Stimulated activated CD4-positive, alpha-beta T cell treated with anti-CD3 and anti-CD28 coated beads, Interleukin-15, amount 100 ng/mL, for 24 hours (primary cell): Measurements from ENCODE around the gene HS2ST1.

ENCODE experiments used
- DNase-seq: peaks from one replicate; pipeline ENCODE4 v3.0.0-alpha.2; 2020

The HS2ST1 gene

DNA sequence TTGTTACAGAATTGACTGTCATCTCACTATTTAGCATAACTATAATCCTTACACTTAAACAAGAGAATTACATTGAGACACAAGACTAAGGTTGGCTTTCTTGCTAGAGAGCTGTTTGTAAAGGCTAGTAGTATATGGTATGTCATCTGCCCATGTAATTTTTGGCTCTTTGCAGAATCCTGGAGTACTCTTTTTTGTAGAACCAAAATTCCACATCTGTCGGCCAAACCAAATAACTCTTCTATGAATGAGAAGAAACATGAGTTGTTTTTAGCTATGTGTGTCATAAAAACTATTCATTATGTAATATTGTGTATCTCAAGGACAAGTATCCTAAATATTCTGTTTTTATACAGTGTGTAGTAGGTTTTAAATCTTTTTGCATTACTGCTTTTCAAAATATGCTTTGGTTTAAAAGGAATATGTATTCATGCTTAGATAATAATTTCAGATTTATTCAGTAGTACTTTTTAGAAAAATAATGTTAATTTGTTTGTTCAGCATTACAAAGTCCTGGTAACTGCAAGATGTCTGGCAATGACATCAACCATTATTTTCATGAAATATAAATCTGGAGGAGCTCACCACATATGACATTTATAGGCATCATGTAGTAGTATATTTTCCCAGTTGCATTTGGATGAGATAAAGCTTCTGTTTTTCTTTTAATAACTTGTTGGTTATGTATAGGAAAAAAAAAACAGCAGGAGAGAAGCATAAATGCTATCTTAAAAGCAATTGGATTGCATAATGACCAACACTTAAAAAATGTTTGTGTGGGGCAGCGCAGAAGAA lies 159.8 kb downstream of the HS2ST1 start:
- DNase-seq = no peak

DNA sequence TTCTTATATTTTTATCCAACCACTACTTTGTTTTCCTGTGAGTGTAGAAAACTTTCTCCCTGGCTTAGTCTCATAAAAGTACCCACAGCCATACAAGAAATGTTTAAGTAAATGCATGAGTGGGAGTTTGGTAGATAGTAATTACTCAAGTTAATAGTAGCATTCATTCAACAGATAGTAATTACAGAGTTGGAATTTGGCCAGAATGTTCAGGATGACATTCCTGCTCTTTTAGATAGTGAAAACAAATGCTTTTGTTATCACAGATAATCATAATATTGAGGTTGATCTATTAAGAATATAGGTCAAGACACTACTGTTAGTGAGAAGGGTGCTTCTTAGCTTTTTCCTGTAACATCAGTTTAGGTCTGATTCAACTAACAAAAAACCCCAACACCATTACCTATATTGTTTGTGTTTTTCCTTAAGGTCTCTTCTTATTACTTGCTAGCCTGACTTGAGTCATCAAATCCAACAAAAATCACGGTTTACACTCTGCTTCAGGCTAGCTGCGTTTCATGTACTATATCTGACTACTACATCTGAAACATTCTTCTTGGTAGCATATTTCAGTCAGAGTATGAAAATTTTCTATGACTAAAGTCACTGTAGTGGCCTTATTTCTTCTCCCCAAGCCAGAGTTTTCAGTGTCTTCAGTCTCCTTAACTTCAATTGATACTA lies 163.7 kb downstream of the HS2ST1 start:
- no peak for DNase-seq

DNA sequence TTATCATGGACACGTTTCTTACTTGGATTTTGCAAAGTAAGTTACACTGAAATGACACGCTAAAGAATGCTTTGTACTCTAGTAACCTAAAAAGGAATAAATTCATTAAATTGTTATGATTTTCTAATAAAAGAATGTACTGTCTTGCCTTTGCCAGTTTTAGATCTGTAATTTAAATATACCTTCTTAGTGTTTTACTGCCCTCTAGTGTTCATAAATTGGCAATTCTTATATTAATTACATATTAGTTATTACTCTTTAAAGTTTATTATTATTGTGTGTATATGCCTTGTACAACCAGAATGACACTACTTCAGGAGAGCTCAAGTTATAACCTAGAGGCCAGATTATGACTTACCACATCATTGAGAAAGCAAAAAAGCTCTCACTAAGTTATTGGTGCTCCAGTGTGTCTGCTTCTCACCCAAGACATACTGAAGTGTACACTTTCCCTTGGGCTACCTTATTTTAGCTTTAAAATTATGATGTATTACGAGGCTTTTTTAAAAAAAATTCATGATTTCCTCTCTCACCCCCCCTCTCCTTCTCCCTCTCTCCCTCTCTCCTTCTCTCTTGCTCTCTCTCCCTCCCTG lies 169.9 kb downstream of the HS2ST1 start:
- no peak for DNase-seq

DNA sequence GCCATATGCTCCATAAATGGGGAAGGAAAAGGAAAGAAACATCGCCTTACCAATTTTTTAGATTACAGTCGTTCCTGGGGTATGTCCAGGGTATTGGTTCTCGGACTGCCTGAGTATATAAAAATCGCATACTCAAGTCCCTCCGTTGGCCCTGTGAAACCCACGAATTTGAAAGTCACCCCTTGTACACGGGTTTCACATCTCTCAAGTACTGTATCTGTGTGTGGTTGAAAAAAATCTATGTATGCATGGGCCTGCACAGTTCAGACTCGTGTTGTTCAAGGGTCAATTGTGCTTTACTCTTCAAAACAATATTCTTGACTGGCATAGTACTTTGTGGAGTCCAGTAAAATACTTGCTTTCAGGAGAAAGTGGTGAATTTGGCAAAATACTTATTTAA lies 171.7 kb downstream of the HS2ST1 start:
- DNase-seq = no peak

DNA sequence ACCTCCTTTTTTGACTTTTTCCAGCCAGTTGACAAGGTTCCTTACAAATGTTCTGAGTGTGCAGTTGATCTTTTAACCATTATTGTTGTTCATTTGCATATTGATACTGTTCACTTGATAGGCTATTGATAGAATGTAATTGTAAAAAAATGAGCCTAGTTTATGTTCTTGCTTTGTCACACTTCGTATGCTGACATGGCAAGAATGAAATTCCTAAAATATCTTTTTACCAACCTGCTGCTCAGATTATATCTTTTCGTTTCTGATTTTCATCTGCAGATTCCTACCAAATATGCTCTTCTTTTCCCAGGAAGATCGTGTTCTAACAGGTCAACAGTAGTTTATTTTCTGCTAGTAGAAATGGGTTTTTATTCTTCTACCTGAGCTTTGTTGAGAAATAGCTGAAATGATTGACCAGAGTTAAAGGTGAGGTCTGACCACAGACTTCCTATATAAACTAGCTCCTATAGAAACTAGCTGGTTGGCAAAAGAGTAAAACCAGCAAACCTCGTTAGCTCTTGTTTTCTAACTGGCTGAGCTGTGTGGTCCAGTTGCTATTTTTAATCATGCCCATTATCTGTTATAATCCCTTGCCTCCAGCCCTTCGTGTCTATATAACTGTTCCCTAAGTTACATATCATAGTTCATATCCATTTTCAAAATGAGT lies 174.8 kb downstream of the HS2ST1 start:
- DNase-seq = no peak

DNA sequence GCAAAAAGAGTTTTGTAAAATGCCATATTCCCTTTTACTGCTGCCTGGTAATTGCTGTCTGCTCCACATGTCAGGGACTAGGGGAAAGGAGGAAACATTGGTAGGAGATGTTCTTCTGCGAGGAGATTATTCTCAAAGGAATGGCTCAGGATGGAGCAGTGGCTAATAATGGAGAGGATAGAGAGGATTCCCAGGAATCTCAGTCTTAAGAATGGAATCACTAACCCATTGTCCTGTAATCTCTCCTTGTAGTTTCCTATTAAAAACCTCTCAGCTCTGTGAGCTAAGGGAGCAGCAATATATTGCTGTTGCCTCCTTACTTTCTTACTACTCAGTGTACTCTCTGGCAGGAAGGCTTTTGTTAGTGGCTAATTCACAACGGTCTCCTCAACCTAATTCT lies 175.4 kb downstream of the HS2ST1 start:
- DNase-seq = no peak

DNA sequence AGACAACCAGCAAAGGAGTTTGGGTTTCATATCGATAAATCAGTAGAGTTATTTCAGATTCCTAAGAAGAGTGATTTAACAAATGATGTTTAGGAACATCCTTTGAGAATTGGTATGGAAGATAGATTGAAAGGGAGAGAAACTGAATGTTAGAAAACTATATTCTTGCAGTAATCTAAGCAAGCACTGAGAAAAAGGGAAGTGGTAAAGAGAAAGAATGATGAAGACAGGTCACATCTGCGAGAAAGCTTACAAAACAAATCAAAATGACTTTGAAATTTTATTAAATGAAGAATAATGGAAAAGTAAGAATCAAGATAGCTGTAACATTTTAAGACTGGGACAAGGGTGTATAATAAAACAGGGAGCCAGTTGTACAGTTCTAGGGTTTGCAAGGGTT lies 177.0 kb downstream of the HS2ST1 start:
- DNase-seq = no peak

DNA sequence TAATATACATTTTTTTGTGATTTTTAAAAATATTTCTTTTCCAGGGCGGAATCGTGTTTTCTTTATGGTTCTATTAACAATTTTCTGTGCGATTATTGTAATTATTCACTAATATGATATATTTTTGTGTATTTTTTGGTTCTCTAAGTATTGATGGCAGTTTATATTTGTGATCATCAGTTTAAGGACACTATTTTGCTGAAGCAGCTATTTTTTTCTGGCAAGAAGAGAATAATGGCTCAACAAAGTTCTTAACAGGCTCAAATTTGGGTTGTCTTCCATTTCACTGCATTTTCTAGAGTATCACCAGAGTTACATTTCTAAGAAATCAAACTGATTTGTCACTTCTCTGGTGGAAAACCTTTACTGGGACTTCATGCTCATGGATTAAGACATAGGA lies 178.4 kb downstream of the HS2ST1 start:
- DNase-seq = no peak

DNA sequence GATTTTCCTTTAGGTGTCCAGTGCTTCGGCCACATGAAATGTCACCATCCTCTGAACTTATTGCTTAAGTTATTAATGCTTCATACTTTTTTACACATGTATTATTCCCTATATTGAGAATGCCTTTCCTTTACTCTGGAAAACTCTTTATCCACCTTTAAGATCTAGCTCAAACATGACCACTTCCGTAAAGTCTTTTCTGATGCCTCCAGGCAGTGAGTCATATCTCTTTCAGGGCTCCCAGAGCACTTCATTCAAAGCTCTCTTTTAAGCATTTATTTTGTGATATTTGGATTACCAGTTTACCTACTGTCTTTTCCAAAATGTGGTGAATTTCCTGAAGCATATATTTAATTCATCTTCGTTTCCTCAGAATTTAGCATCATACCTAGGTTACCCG lies 178.9 kb downstream of the HS2ST1 start:
- DNase-seq = no peak

DNA sequence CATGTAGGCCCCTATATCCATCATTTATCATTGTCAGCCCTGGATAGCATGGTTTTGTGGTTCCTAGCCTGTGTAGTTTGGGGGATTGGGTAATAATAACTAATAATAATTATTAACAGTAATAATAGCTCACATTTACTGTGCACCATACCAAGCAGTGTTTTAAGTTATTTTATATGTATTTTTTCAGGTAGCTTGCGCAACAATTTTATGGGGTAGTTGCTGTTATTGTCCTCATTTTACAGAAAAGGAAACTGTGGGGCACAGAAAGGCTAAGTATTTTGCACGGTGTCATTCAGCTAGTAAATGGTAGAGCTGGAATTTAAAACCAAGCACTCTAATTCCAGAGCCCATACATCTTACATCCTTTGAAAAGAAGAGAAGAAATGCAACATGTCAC lies 179.8 kb downstream of the HS2ST1 start:
- no peak for DNase-seq

DNA sequence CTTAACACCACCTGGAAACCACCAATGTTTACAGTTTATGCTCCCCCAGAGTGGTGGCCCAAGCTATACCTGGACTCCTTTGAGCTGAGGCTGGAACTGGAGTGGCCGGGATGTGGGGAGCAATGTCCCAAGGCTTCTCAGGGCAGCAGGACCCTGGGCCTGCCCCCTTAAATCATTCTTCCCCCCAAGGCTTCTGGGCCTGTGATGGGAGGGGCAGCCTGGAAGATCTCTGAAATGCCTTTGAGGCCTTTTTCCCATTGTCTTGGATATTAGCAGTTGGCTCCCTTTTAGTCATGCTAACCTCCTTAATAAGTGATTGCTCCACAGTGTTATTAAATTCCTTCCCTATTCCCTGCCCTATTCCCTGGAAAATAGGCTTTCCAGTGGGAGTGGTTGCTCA lies 185.8 kb downstream of the HS2ST1 start:
- no peak for DNase-seq

DNA sequence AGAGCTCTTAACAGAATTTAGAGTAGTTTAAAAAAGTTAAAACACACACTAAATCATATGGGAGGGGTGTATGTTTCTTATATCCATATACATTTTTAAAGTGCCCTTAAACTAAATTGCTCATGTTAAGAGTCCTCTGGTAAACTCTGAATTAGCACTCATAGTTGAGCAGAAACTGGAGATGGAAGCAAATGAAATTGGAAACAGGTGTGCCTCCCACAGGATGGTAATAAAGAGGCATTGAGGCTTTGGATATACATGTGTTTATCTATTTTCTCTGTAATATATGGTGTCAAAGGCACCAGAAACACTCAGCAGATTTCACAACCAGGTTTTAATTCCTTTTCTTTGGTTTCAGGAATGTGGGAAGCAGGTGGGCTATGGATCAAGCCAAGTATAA lies 188.6 kb downstream of the HS2ST1 start:
- no peak for DNase-seq

DNA sequence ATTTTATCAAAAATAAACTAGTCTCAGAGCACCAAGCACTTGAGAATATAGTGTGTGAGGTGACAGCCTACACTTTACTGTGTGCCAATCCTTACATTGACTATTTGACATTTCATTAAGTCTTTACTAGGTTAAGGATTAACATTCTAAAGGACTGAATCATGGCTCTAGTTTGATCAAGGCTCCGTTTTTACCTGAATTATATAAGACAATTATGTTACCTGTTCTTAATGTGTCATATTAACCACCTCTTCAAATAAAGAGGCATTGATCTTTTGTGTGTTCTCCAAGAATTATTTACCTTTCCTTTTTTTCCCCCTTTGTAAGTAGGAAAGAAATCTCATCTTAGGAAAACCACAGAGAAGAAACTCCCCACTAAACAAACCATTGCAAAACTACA lies 189.7 kb downstream of the HS2ST1 start:
- DNase-seq = no peak

DNA sequence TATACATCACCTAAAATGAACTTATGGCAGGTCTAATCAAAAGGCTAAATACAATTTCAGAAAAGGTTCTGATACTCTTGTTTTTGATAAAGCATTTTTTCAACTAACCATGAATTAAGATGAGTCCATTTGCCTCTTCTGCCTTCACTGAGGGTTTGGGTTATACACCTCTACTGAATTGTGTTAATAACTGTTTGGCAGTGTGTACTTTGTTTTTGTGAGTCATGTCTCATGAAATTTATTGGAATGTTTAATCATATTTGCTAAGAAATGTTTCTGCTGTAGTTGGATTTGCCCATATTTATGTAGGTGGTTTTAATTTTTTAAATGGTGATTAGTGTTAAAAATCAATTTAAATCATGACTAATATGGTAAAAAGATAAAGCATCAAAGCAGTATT lies 190.5 kb downstream of the HS2ST1 start:
- DNase-seq = no peak

DNA sequence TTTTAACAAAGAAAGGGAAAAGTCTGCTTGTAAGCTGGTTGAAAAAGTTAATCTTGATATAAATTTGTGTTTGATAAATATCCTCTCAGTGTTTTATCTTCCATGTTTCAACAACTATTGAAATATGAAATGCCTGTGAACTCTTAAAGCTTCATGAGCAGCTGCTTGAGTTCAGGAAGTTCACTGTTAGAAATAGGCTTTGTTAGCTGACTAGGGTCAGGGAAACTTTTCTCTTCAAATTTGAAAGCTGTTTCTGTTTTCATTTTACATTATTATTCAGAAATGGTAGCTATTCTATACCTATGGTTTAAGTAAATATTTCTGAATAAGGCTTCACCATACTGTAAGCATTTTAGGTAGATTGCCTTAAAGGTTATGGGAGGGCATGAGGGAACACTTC lies 191.7 kb downstream of the HS2ST1 start:
- DNase-seq = no peak

DNA sequence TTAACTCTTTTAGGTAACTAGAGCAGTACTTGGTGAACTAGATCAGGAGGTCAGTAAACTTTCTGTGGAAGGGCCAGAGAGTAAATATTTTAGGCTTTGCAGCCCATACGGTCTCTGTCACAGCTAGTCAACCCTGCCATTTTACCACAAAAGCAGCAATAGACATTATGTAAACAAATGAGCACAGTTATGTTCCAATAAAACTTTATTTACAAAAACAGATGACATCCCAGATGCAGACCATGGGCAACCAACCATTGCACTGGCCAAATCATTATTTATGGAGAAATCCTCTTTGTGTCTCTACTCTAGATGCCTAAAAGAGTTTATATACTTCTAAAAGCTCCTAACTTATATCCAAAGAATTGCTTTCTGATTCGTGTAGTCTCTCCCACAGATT lies 192.4 kb downstream of the HS2ST1 start:
- no peak for DNase-seq

DNA sequence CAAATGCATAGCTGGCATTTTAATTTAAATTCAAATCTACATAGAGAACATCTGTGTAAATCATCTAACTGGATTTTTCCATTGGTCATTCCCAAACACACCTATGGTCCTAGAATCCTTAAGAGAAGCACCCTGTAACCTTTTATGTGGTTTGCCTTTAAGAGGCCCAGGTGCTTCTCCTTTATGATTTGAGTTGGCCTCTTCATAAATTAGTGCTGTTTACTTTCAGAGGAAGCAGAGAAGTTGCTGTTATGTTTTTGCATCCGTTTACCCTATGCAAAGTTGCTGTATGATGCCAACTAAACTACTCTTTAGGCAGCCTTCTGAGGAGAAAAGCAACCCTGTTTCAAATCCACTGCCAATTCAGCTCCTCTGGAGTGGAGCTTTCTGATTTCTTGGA lies 193.8 kb downstream of the HS2ST1 start:
- DNase-seq = no peak

DNA sequence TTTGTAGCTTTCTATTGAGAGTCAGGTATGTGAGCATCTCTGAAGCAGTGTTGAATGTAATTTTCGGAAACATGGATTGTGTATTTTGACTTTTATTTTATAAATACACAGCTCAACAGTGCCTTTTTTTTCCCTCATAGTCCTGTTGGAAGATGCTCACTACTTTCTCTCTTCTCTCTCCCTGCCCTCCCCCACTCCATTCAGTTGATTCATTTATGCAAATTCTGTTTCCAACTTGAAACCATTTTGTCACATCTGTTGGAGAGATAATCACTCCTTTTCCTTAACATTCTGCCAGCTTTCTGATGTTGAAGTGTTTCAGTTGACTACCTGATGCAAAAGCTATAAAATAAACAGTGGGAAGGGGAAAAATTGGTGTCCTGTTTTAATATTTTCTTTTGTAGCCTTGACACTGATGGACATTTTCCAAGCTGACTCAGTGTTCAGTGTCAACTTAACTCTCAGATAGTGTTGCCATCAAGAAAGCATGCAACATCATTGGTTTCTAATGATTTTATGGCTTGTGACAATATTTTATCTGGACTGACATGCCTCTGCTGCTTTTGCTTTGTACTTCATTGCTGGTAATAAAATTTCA lies 194.5 kb downstream of the HS2ST1 start:
- no peak for DNase-seq

DNA sequence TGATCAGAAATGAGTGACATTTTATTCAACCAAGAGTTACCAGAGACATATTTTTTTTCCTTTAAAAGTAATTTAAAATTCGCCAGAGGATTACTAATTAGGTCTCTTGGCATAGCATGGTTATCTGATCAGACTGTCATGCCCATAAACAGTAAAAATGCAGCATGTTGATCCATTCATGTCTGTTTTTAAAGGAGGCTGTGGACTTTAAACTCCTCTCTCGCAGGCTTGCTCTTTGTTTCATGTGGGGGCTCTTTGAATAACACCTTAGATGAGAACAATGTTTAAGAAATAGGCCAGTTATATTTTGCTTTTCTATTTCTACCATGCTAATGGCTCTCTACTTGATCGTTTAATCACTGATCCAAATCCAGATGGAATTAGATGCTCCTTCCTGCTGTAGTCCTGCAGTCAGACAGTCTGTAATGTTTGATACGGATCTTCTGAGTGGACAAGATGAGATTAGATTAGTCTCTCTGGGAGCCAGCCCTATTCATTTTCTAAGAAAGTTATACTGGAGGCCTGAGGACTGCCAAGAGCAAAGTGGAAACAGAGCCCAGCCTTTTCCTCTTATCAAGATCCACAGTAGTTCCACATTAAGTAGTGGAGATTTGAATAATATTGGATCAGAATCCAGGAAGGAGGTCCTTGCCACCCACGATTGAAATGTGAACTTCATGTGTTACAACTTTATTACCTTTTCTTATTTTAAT lies 197.4 kb downstream of the HS2ST1 start:
- no peak for DNase-seq

DNA sequence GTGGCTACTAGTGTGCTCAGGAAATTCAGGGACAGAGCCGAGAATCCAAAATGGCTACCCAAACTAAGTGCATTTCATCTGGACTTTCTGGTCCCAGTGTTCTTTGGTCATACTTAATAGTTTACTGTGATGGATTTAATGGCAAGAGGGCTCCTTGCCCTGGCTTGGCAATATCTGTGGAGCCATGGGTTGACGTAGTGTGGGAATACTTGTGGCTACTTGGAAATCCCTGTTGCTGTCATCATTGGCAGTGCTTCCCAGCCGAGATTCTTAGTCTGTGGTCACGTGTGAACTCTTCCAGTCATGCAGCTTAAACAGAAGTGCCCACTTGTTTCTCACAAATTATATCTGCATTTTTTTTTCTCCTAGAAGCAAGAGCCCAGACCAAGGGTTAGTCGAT lies 198.9 kb downstream of the HS2ST1 start:
- no peak for DNase-seq

DNA sequence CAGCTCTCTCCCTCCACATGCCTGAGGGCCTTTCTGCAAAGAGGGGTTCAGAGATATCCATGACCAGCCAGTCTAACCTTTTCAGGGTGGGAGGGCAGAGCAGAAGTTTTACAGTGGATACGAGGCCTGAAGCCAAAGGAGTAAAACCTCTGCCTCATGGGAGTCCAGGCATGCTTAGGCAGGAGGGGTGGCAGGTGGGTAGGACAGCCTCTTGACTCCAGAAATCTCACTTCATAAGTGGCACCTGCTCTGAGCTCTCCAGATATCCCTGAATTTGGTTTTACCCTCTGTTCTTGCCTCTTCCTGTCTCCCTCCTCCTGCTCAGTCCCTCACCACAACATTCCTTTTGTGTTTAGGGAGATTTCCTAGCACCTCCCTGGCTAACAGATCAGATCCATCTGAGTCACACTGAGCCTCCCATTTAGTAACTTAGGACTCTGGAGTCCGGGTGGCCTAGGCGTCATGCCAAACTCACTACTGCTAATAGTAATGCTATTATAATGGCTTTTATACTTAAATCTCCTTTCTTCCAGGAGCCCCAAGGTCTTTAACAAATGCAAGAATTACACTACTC lies 201.0 kb downstream of the HS2ST1 start:
- no peak for DNase-seq

DNA sequence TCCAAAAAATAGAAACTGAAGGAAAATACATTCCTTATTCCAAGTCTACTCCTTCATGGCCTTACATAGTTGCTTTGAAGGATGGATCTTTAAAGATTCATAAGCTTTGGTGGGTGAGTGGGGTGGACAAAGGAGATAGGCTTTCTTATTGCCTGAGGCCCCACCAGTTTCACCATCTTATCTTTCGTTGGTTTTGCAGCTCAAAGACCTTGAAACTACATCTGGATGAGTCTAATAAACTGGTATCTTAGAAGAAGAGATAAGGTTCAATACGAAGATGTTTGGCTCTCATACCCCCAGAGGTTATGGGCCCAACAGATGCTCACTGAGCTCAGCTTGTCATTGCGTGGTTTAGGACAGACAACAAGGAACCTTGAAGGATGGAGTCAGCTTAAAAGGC lies 201.5 kb downstream of the HS2ST1 start:
- no peak for DNase-seq
